EL (cell line): ENCODE data around the gene PAM16.
A peak's percentile ranks its signal among the peaks of the same experiment; 100 is the strongest.

ENCODE experiments used
- DNase-seq: peaks from one replicate; pipeline ENCODE4 v3.0.0-alpha.2; 2016

Gene PAM16

DNA sequence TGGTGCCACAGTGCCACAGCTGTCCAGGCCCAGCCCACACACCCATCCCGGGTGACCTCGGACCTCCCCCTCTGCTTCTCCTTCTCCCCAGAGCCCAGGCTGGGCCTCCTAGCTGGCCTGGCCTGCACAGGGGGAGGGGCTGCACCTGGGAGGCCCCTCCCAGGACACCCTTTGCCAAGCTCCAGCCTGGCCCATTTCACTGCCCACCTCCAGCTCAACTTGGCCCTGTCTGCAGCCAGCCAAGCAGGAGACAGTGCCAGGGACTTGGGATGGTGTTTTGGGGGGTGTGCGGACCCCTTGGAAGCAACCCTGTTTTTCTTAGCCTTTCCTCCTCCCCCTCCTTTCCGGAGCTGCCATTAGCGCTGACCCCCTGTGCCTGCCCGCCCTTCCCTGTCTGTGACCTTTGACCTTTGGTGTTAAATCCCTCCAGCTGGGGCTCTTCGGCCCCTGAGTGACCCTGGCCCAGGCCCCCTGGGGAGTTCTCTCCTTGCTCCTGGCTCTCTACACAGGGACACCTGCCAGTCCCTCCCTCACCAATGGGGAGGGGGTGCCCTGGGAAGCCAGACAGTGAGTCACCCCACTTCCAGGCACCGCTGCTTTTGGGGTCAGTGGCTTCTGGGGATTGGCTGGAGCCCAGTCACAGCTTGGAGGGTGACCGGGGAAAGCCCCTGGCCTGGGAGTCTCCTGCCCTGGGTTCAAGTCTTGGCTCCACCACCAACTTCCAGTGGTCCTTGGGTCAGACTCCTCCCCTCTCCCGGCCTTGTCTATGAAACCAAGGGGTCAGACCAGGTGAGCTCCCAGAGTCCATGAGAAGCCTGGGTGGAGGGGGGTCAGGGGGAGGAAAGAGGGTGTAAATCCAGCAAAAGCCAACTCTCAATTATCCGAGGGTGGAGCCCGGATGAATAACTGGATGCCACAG is 33.3 kb downstream of the PAM16 start:
- DNase-seq: peak; percentile 29

DNA sequence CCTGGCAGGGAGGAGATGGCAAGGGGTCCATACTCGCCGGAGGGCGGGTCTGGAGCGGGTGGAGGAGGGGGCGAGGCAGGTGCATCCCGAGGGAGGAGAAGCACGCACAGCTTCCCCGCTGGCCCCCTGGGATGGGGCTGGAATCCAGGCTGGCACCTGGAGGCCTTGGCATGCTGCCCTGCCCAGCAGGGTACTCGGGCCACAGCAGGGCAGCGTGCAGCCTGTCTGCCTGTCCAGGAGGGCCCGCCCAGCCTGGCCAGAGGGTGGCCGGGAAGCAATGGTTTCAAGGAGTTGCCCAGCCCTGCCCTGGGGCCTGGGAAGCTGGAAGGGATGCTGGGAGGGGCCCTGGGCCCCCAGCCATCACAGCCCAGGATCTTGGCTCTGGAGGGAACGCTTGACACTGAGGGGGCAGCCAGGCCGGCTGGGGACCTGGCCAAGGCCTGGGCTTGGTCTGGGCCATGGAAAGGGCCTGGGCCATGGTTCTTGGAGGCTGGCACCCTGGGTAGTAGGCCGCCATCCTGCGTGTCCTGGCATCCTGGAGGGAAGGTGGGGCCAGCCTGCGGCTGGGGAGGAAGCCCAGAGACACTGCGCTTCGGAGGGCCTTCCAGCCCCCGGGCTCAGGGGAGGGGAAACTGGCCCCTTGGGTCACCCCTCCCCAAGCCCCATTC is 34.1 kb downstream of the PAM16 start:
- DNase-seq: peak; percentile 70

DNA sequence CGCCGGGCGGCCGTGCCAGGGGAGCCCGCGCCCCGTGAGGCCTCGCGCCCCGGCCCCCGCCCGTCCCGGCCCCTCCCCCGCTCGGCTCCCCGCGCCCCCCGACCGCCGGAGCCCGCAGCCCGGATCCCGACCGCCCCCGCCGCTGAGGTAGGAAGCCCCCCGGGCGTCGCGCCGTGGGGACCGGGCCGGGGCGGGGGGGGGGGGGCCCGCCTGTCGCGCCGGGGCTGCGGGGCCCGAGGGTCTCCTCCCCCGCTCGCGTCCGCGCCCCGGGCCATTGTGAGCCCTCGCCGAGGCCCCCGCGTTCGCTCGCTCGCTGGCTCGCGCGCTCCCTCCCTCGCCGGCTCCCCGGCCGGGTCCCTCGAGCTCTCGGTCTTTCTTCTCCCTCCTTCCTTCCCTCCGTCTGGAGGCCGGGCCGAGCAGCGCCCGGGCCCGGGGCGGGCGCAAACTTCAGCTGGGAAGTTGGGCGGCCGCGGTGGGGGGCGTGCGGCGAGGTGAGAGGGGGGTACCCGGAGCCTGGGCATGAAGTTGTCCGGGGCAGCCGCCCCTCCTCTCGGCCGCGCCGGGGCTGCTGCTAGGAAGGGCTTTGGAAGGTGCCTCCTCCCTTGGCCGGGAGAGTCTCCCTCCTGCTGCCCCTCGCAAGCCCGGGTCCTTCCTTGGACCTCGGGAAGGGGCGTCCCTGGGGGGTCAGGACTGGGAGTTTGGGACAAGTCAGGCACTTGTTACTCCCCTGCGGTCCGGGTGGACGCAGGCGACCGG is 34.8 kb downstream of the PAM16 start:
- DNase-seq: peak; percentile 36

DNA sequence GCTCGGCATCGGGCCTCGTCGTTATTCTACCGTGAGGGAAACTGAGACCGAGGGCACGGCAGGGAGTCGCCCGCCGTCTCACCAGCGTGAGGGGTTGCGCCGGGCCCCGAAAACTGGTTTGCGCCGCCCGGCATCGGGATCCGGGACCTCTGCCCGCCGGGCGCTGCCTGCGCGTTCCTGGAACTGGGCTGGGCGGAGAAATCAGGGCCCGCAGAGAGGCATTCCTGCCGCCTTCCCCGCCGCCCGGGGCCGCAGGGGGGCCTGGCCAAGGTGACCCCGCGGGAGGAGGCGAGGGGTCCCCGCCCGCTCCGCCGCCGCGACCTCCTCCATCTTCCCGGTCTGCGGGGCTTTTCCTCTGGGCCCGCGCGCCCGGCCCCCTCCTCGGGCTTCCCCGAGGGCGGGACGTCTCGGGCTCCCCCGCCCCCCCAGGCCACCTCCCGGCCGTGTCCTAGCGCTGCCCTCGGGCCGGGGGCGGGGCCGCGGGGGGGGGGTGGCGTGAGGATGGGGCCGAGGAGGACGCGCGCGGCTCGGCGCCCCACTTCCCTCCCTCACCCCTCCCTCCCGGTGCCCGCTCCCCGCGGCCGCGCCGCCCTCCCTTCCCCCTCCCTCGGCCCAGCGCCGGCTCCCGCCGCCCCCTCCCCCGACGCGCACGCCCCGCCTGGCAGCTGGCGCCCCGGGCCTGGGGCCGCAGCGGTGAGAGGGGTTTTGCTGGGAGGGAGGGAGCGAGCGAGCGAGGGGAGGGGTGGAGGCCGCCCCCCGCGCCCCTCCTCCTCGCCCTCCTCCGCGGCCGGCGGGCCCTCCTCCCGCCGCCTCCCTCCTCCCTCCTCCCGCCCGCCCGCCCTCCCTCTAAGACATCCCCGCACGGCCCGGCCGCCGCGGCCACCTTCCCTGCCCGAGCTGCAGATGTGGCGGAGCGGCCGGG is 35.7 kb downstream of the PAM16 start, which contains the start of gene GLIS2:
GLIS2 (plus strand) TSS at position 882 of the 922 bp plus-strand sequence. CDS start 16,214 bp downstream, outside the sequence.
- DNase-seq: peak; percentile 83

DNA sequence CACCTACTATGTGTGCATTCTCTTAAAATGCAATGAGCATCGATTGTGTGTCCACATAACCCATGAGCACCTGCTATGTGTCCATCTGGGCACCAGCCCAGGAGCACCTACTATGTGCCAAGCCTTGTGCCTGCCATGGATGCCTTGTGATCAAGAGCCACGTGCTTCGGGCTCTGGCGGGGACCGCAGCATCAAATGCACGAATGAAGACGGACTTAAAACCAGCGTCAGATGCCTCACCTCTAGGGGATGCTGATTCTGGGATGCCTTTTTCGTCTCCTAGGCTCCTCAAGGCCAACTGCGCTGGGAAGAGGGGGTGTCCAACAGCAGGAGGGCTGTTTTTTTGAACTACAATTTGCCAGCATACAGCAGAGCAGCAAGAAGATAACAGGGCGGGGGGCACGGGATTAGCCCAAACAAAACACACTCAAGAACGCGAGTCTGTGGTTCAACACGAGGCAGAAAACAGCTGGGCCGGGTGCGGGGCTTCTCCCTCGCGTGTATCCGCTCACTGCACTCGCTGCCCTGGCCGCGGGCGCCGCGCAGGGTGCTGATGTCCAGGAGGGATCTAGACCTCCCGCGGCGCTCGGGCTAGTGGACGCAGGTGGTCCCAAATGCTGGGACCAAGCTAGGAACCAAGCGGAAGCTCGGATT is 36.5 kb downstream of the PAM16 start:
- peak; percentile 49 for DNase-seq

DNA sequence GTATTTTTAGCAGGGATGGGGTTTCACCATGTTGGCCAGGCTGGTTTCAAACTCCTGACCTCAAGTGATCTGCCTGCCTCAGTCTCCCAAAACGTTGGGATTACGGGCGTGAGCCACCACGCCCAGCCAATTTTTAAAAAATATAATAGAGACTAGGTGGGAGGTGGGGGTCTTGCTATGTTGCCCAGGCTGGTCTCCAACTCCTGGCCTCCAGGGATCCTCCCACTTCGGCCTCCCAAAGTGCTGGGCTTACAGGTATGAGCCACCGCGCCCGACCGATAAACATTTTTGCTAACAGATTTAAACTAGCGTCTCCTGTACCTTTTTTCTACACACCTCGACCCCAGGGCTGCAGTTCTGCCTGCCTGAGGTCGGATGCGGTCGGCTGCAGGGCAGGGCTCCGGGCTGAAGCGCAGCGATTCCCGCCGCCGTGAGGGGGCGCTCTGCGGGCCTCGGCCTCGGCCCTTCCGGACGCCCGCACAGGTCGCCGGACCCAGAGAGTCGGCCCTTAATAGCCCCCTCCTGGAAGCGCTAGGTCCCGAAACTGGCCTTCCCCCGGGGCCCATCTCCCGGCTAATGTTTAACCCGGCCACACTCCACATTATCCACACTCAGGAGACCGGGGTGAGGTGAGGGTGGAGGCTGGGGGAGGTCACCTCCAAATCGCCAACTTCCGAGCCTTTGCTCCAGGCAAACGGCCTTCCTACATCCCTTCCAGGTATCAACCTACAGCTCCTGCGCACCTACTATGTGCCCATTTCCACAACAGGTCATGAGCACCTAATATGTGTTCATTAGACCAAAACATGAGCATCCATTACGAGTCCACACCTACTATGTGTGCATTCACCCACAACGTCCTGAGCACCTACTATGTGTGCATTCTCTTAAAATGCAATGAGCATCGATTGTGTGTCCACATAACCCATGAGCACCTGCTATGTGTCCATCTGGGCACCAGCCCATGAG is 37.3 kb downstream of the PAM16 start:
- no peak for DNase-seq

DNA sequence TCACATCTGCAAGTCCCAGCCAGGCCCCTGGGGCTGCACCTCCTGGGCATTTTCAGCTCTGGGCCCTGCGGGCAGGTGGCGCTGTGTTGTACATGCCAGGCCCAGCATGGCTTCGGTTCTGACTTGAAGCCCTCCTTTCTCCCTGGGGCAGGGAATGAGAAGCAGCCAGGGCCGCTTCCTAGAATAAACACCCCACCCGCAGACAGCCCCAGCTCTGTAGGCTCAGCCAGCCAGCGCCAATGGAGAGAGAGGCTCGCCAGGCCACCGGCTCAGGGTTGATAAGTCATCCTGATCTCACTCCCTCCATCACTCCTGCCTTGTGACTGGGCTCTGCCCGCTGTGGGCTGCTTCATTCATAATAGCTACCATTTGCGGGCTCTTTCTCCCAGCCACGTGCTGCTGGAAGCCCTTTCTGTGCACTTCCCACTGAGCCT is 41.3 kb downstream of the PAM16 start:
- DNase-seq: peak; percentile 79

DNA sequence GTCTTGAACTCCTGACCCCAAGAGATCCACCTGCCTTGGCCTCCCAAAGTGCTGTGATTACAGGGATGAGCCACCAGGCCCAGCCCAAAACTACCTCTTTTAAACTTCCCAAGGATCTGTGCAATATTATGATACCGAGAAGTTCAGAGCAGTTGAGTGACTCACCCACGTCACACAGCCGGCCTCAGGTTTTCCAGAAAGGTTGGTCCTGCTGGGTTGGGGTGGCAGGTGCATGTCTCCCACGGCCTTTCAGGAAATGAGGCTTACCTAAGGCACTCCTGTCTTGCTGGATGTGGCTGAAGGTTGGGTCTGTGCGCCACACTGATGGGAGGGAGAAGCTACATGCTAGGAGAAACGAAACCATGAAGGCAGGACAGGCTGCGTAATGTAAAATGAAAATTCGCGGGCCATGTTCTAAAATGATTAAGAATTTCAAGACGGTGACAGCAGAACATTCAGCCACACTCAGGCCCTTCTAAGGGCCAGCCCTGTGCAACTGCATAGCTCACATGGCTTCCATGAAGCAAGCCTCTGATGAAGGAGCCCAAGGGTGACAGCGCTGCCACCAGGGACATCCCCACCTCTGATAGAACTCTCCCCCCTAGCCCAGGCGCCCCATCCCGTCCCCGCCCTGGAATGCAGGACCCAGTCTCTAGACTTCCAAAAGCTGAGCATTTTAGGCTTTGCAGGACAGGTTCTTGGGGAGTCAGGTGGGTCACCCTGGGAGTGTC is 41.9 kb downstream of the PAM16 start:
- DNase-seq: no peak

DNA sequence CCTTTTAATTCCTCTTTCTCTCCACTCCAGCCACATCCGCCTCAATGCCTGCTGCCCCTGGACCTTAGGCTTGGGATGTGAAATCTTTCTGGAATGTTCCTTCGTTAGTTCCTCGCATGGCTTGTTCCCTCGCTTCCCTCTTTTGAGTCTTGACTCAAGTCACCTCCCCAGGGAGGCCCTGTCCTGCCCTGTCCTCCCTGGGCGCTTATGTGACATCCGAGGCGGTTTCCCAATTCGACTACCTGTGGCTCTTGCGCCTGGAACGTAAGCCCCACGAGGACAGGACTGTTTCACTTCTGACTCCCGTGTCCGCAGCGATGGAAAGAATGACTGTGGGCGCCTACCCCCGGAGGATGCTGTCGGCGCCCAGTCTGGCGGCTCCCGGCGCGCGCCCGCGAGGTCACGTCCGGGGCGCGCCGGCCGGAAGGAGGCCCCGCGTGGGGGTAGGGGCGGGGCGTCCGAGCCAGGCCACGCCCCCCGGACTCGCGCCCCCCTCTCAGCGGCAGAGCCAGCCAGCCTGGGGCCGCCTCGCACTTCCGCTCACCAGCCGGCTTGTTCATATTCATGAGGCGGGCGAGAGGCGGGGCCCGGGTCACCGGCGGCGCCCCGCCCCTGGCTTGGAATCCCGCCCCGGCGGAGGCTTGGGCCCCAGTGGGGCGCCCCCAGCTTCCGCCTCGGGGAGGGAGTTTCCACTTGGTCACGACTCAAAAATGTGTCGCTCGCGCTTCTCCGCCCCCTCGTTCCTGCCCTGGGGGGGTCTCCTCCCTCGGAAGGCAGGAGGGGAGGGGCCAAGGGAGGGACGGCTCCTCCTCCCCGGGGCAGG is 43.7 kb downstream of the PAM16 start:
- peak; percentile 97 for DNase-seq

DNA sequence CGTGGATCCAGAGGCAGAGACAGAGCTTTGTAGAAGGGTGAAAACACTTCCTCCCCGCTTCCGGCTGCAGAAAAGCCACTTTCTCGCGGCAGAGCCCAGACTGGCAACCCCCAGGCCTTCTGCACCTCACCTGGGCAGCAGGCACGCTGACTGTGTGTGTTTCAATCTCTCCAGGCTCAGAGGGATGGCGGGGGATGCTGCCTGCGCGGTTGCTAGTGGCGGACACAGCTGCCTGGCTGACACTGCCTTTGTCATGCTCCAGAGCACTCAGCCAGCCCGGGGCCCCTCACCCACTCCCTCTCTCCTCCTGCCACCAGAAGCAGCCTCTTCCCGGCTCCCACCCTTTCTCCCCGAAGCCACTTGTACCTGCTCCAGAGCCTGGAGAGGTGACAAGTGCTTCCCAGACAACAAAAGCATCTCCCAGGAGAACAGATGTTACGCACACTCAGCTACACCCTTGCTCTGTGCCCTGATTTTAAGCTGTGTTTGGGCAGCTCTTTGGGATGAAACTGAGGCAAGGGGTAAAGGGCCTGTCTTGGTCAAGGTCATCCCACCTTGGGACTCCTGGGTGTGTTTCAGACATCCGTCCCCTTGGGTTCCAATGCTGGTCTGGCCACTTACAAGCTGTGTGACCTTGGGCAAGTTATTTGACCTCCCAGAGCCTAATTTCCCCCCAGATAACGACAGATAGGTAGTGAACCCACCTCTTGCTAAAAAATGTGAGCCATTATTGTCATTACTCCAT is 44.5 kb downstream of the PAM16 start:
- no peak for DNase-seq

DNA sequence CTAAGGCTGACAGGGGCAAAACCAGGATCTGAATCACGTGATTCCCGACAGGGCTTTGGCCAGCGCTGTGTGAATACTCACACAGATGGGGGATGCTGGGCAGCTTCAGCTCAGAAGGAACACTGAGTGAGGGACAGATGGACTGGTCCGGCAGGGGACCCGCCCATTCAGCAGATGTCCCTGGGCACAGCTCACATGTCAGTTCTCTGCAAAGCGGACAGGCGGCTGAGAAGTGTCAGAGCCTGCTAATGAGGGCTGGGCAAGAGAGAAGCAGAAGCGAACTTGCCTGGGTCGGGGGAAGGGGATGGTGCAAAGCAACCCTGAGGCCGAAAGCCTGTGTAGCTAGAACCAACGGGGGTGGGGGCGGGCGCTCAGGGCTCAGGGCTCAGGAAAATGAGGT is 47.1 kb downstream of the PAM16 start:
- DNase-seq: no peak

DNA sequence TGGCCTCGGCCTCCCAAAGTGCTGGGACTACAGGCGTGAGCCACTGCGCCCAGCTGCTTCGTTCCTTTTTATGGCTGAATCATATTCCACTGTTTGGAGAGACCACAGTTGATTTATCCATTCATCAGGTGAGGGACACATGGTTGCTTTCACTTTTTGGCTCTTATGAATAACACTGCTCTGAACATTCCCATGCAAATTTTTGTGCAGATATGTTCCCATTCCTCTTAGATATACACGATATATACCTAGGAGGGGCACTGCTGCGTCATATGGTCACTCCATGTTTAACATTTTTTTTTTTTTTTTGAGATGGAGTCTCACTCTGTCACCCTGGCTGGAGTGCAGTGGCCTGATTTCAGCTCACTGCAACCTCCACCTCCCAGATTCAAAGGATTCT is 49.2 kb downstream of the PAM16 start:
- DNase-seq: no peak

DNA sequence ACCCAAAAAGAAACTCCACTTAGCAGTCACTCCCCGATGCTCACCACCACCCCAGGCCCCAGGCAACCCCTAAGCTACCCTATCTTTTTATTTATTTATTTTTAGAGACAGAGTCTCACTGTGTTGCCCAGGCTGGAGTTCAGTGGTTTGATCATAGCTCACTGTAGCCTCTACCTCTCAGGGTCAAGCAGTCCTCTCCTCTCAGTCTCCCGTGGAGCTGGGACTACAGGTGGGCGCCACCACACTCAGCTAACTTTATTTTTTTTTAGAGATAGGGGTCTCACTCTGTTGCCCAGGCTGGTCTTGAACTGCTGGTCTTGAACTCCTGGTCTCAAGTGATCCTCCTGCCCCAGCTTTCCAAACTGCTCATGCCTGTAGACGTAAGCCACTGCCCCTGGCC is 49.9 kb downstream of the PAM16 start:
- DNase-seq: no peak

DNA sequence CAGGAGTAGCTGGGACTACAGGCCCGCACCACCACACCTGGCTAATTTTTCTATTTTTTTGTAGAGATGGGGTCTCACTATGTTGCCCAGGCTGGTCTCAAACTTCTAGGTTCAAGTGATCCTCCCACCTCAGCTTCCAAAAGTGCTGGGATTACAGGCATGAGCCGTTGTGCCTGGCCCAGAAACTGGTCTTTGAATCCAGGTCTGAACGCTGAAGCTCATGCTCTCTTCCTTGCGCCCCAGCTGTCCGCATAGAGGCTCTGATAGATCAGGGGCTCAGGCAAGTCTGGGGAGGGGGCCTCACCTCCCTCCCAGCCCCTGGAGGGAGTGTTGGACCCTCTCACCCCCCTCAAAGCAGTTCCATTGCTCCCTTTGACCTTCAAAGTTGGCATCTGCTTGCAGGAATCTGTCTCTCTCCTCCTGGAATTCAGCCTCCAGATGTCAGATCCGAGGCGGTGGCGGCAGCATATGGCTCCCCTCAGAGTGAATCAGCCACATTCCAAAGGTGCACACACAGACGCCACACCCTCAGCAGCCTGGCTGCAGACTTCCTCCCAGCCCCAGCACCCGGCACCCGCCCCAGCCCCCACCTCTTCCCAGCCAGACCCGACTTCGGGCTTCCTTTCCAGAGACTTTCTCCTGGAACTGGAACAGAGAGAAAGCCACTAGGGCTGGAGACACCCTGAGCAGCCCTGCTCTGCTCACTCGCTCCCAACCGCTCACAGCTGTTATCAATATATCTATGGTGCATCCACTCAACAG is 52.2 kb downstream of the PAM16 start:
- peak; percentile 95 for DNase-seq

DNA sequence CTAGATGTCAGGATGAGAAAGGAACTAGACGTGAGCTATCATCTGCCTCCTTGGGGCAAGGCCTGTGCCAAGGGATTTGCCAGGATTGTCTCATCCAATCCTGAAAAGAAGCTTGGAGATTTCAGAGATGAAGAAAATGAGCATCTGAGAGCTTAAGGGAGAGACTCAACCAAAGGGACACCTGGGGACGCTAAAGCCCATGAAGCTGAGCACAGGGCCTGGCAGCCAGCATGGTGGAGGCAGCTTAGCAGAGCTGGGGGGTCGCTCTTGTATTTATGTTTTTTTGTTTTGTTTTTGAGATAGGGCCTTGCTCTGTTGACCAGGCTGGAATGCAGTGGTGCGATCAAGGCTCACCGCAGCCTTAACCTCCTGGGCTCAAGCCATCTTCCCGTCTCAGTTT is 53.6 kb downstream of the PAM16 start:
- DNase-seq: no peak

DNA sequence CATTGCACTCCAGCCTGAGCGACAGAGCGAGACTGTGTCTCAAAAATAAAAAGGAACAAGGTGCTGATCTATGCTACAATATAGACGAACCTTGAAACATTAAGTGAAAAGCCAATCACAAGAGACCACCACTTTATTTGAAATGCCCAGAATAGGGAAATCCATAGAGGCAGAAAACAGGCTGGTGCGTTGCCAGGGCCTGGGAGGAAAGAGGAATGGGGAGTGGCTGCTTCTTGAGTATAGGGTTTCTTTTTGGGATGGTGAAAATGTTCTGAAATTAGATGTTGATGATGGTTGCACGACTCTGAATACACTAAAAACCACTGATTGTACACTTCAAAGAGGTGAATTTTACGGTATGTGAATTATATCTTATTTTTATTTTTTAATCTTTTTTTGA is 55.5 kb downstream of the PAM16 start:
- DNase-seq: no peak

DNA sequence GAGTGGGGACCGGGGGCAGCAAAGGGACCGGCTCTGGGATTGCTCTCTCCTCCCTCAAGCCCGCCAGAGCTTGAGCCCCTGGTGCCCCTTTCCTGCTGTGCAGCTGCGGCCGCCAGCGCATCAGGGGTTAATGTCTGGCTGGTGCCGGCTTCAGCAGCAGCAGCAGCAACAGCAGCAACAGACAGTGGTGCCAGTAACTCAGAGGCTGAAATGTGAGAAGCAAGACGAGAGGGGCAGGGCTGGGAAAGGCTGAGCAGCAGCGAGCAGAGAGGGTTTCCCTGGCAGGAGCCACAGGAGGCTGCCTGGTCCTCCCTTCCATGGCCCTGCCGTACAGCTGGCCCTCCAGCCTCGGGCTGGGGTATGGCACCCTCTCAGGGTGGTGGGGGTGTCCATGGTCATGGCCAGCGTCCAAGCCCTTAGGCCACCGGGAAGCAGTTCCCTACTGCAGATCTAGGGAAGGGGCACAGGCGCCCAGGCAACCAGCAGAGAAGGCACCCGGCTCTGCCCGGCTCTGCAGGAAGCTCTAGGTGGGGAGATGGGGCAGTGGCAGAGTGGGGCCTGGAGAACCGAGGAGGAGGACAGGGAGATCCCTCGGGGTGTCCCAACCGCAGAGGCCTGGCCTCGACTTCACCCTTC is 57.2 kb downstream of the PAM16 start:
- DNase-seq: peak; percentile 61
